Neural cell (in vitro differentiated cells): ENCODE measurements around the gene IER5L.

Experiments
- CTCF ChIP-seq: fragments of 450-650 bp; IDR thresholded peaks from 2 replicates; pipeline ENCODE4 v1.5.1; 2014; ENCODE audit warnings: antibody characterized with exemption, mild to moderate bottlenecking, moderate library complexity; ENCODE audit not compliant: poor library complexity, severe bottlenecking
- RAD21 ChIP-seq: fragments of 450-650 bp; conservative IDR thresholded peaks from 2 replicates; pipeline ENCODE4 v1.6.1; 2014; ENCODE audit warnings: antibody characterized with exemption, mild to moderate bottlenecking, moderate library complexity
- SMC3 ChIP-seq: fragments of 450-650 bp; conservative IDR thresholded peaks from 2 replicates; pipeline ENCODE4 v1.6.1; 2014; ENCODE audit warnings: antibody characterized with exemption, mild to moderate bottlenecking, moderate library complexity; ENCODE audit not compliant: poor library complexity

GRCh38 chr9:129223551-129224208 lies 45.6 kb upstream of the IER5L start:
- no peak for TF ChIP-seq CTCF
- TF ChIP-seq SMC3 = no peak
- no peak for TF ChIP-seq RAD21
